ENCODE measurements around the gene NRXN3.

The NRXN3 gene

DNA sequence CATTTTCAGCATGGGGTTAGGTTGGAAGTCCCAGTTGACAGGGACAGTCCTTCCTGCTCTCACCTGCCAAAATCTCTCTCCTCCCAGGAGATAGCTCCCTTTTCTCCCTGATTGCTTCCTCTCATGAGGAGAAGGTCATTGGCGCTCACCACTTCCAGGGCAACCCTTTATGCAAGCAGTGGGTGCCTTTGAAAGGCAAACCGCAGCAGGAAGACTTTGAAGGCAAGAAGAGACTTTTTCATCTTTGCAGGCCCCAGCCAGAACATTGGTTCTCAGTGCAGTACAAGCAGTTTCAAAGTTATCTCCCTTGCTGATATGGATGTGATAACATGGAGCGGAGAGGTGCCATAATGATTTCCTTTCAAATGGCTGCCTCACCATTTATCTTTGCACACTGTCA lies 1558.2 kb downstream of the NRXN3 start:
- DNase-seq (ENCODE audit: low read depth in 1 of 2, low spot score in 1 of 2): no peak
- in situ Hi-C loops (cut with HindIII; ENCODE audit: low pct_unique_long_range_greater_than_20kb, low sequenced_read_pairs): no loop called here
- no peak for TF ChIP-seq JUND (IDR thresholded peaks at IDR 0.05; ENCODE audit: low read depth)

DNA sequence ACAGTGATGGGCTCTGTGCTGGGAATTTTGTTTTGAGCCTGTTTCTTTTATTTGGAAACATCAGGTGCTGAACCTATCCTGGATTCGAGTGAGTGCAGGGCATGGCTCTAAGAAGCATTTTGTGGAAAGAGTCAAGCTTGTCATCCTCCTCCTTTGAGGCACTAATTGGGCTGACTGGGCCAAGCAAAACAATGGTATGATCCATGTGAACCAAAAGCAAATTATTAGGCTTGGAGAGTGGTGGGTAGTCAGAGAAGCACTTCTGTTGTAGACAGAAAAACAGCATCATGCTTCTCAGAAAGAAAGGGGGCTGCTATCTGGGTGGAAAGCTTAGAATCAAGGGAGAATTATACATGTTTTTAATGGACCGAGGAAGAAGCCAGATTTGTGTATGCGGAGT lies 1559.6 kb downstream of the NRXN3 start:
- DNase-seq (ENCODE audit: low read depth in 1 of 2, low spot score in 1 of 2): no peak
- TF ChIP-seq JUND (IDR thresholded peaks at IDR 0.05; ENCODE audit: low read depth): no peak

DNA sequence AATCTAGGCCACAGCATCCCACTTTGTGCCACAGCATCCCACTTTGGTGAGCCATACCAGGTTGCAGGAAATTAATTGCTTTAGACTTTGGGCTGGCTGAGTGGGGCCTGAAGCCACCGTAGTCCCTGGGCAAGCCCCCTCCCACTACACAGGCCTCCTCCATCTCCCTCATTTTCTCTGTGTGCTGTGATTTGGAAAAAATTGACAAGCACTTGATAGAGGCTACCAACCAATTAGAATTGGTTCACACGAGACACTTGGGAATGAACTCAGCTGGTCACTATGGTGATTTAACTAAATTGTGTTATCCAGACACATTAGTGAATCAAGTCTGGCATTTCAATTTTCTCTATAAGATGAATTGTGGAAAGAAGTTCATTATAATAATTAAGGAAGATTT lies 1560.0 kb downstream of the NRXN3 start:
- TF ChIP-seq JUND (IDR thresholded peaks at IDR 0.05; ENCODE audit: low read depth): no peak
- in situ Hi-C loops (cut with HindIII; ENCODE audit: low pct_unique_long_range_greater_than_20kb, low sequenced_read_pairs): no loop called here
- no peak for DNase-seq (ENCODE audit: low read depth in 1 of 2, low spot score in 1 of 2)

More for the DNA sequence above, 1559.6 kb downstream of the NRXN3 start:
- in situ Hi-C loops (cut with HindIII; ENCODE audit: low pct_unique_long_range_greater_than_20kb, low sequenced_read_pairs): no loop called here

DNA sequence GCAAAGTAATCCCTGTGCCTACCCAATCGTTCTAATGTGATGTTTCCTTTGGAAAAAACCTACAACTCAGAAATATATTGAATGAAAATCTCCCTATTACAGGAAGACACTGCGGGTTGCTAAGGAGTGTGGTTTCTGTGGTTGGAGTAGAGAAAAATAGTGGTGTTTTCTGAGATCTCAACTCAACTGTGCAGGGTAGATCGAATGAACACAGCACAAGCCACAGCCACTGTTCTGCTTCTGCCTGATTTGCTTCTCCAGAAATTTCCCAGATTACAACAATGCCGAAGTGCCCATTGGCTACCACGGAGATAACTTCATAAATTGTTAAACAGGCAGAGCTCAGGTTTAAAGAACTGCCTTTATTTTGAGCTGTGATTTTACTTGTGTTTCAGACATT lies 1560.8 kb downstream of the NRXN3 start:
- TF ChIP-seq JUND (IDR thresholded peaks at IDR 0.05; ENCODE audit: low read depth): no peak
- no peak for DNase-seq (ENCODE audit: low read depth in 1 of 2, low spot score in 1 of 2)
- in situ Hi-C loops (cut with HindIII; ENCODE audit: low pct_unique_long_range_greater_than_20kb, low sequenced_read_pairs): no loop called here

DNA sequence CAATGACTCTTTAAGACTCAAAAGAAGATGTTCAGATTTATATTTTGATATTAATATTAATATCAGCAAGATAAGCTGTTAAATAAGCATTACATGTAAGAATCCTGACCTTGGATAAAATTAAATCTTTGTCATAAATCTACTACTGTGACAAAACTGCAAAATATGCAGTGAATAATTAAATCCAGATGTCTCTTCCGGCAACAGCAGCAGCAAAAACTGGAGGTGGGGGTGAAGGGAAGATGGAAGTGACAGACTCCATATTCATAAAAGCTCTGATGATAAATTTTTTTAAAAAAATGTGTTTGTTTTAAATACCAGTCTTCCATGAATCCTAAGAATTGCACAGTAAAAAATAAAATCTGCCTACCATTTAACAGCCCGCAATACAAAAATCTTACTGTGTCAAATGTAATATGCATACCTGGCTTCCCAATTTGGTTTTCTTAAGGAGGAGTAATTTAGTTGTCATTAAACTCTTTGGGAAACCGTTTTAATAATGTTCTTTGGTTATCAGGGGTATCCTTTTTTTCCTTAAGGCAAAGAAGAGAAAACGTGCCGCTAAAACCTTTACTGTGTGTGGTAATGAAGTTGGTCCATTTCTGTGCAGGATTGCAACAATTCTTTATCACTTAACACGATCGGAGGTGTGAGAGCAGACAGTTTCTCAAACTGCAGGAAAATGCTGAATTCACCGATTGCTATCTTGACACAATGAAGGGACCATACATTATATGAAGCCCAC lies 1562.9 kb downstream of the NRXN3 start:
- no peak for TF ChIP-seq JUND (IDR thresholded peaks at IDR 0.05; ENCODE audit: low read depth)
- in situ Hi-C loops (cut with HindIII; ENCODE audit: low pct_unique_long_range_greater_than_20kb, low sequenced_read_pairs): no loop called here
- DNase-seq (ENCODE audit: low read depth in 1 of 2, low spot score in 1 of 2): no peak

DNA sequence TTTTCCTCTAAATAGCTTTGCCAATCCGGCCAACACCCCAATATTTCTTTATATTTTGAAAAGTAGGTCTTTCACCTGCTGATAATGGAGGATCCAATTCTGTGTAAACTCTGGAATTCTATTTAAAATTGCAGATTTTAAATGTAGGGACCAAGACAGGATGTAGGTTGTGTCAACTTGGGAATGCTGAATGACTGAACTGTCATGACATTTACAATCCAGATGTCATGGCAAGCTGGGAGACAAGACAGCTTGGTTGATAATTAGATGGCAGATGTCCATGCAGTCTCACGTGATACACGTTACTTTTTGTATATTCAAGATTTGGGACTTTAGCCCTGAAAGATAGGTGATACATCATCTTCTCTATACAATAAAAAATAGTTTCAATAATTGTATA lies 1564.0 kb downstream of the NRXN3 start:
- in situ Hi-C loops (cut with HindIII; ENCODE audit: low pct_unique_long_range_greater_than_20kb, low sequenced_read_pairs): no loop called here
- no peak for TF ChIP-seq JUND (IDR thresholded peaks at IDR 0.05; ENCODE audit: low read depth)

GRCh38 chr14:79734656-79735055 lies 1564.5 kb downstream of the NRXN3 start:
- TF ChIP-seq JUND (IDR thresholded peaks at IDR 0.05; ENCODE audit: low read depth): no peak
- in situ Hi-C loops (cut with HindIII; ENCODE audit: low pct_unique_long_range_greater_than_20kb, low sequenced_read_pairs): no loop called here
- no peak for DNase-seq (ENCODE audit: low read depth in 1 of 2, low spot score in 1 of 2)

More for the DNA sequence above, 1564.0 kb downstream of the NRXN3 start:
- no peak for DNase-seq (ENCODE audit: low read depth in 1 of 2, low spot score in 1 of 2)

- in situ Hi-C loops (cut with HindIII; ENCODE audit: low pct_unique_long_range_greater_than_20kb, low sequenced_read_pairs): no loop called here
- no peak for DNase-seq (ENCODE audit: low read depth in 1 of 2, low spot score in 1 of 2)
- no peak for TF ChIP-seq JUND (IDR thresholded peaks at IDR 0.05; ENCODE audit: low read depth)
These were observed 1564.9 kb downstream of the NRXN3 start for GRCh38 chr14:79735121-79735520.

GRCh38 chr14:79740066-79740601 lies 1570.0 kb downstream of the NRXN3 start:
- in situ Hi-C loops (cut with HindIII; ENCODE audit: low pct_unique_long_range_greater_than_20kb, low sequenced_read_pairs): no loop called here
- no peak for TF ChIP-seq JUND (IDR thresholded peaks at IDR 0.05; ENCODE audit: low read depth)

DNA sequence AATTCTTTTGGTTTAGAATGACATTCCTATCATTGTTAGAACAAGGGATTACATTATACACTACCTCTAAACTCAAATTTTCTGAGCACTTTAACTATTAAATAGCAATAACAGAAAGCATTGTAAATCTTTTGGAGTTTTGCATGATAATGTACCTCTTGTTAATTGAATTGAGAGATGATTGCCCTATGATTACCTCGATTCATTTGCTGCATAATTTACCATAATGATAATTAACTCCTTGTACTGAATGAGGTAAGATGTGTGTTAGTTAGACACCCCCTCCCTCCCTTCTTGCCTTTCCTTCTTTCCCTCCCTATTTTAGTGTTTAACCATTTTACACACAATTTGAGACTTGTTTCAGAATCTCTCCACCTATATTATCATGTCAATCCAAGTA lies 1572.0 kb downstream of the NRXN3 start:
- in situ Hi-C loops (cut with HindIII; ENCODE audit: low pct_unique_long_range_greater_than_20kb, low sequenced_read_pairs): no loop called here
- DNase-seq (ENCODE audit: low read depth in 1 of 2, low spot score in 1 of 2): no peak
- no peak for TF ChIP-seq JUND (IDR thresholded peaks at IDR 0.05; ENCODE audit: low read depth)

More at GRCh38 chr14:79740066-79740601, 1570.0 kb downstream of the NRXN3 start:
- DNase-seq (ENCODE audit: low read depth in 1 of 2, low spot score in 1 of 2): no peak

GRCh38 chr14:79745046-79745445 lies 1574.9 kb downstream of the NRXN3 start:
- no peak for TF ChIP-seq JUND (IDR thresholded peaks at IDR 0.05; ENCODE audit: low read depth)
- DNase-seq (ENCODE audit: low read depth in 1 of 2, low spot score in 1 of 2): no peak
- in situ Hi-C loops (cut with HindIII; ENCODE audit: low pct_unique_long_range_greater_than_20kb, low sequenced_read_pairs): no loop called here

DNA sequence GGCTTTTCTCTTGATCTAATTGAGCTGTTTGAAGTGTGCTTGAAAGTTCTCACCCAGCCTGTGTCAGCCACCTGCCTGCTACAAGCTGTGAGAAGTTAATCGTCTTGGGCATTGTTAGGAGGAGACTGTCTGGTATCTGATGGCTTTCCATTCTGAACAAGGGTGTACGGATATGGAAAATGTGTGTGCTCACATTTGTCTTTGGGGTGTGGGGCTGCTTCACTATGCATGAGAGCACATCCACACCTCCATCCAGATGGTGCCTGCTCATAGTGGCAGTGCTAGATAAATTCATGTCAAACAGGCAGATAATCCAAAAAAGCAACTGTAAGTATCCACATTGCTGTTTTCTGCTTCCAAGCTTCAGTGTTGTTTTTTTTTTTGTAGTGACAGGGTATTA lies 1578.9 kb downstream of the NRXN3 start:
- in situ Hi-C loops (cut with HindIII; ENCODE audit: low pct_unique_long_range_greater_than_20kb, low sequenced_read_pairs): no loop called here
- TF ChIP-seq JUND (IDR thresholded peaks at IDR 0.05; ENCODE audit: low read depth): no peak
- DNase-seq (ENCODE audit: low read depth in 1 of 2, low spot score in 1 of 2): no peak

- no peak for DNase-seq (ENCODE audit: low read depth in 1 of 2, low spot score in 1 of 2)
- in situ Hi-C loops (cut with HindIII; ENCODE audit: low pct_unique_long_range_greater_than_20kb, low sequenced_read_pairs): no loop called here
- TF ChIP-seq JUND (IDR thresholded peaks at IDR 0.05; ENCODE audit: low read depth): no peak
These were observed 1588.8 kb downstream of the NRXN3 start for GRCh38 chr14:79758985-79759384.

- no peak for DNase-seq (ENCODE audit: low read depth in 1 of 2, low spot score in 1 of 2)
- in situ Hi-C loops (cut with HindIII; ENCODE audit: low pct_unique_long_range_greater_than_20kb, low sequenced_read_pairs): no loop called here
- TF ChIP-seq JUND (IDR thresholded peaks at IDR 0.05; ENCODE audit: low read depth): no peak
These were observed 1594.2 kb downstream of the NRXN3 start for GRCh38 chr14:79764323-79764722.

Measured in T47D (cell line).